ENCODE data around the gene ZBTB16. TPM values are rescaled to one million over a fixed set of nuclear protein-coding genes. Genes with fewer than 3 reads are reported as not detected.

Gene ZBTB16
- total RNA-seq = 10 to 100 TPM in 2 of 5 experiments, 1 to 10 TPM in 3; 3.0 to 22.1 (median 7.2) TPM
- 10 to 100 TPM in 1 of 2 donors, 1 to 10 TPM in 1; 3.0 to 15.4 TPM for polyA plus RNA-seq
- total RNA-seq = 11.0 reads per million, percentile 38 among the genes with 10 or more reads in this experiment

GRCh38 chr11:114059278-114059983 is at the start of gene ZBTB16:
ZBTB16 (plus strand) TSS chr11:114059711; CDS start chr11:114063301, 3,590 bp downstream.
- Histone ChIP-seq H3K9me3 (ENCODE audit: control insufficient read depth in 2 of 3, low read length in 3 of 3) (no peaks in the 10 kb centered on the region), H3K4me3 (ENCODE audit: low read length) (peak within 1 kb of the TSS; percentile 70), H3K27ac (ENCODE audit: low read depth, low read length) (peak within 1 kb of the TSS; percentile 14), H3K27me3 (ENCODE audit: control insufficient read depth in 2 of 2, insufficient read depth in 2 of 2, low read length in 2 of 2) (no peaks in the 10 kb centered on the region), H3K36me3 (ENCODE audit: control insufficient read depth in 2 of 3, insufficient read depth in 3 of 3, low read length in 3 of 3) (no peaks in the 10 kb centered on the region), H3K4me1 (ENCODE audit: control insufficient read depth in 2 of 2, insufficient read depth in 2 of 2, low read length in 2 of 2) (peaks cover 0 to 10% of the 10 kb centered on the region in 2 donors)
- H3K4me1 Mint-ChIP-seq = peaks cover 0 to 10% (median 7%) of the 10 kb centered on the region in 7 donors
- peaks cover 16 to 76% (median 24%) of the 10 kb centered on the region in 5 donors for H3K27me3 Mint-ChIP-seq
- peak within 1 kb of the TSS in 8 of 9 donors; percentile 21 to 81 (median 55) for H3K27ac Mint-ChIP-seq
- intact Hi-C loops (cut with micrococcal nuclease) = loop anchor here (1.0 to 10.0 kb wide), 12 partner anchors 23 to 380 kb away; partner anchors contain the start of genes C11orf71 (in 1 of the 2), RBM7 (in 1 of the 2) and REXO2 (in 1 of the 2)
- CTCF ChIA-PET = interaction anchor here (1.3 to 2.7 kb wide), 4 partner anchors 101 to 128 kb away, joined by 3 to 10 read pairs (median 6); no protein-coding TSS in a partner anchor
- POLR2A ChIA-PET = interaction anchor here (0.8 to 3.5 kb wide), 6 partner anchors 98 to 134 kb away, joined by 3 to 18 read pairs (median 4); no protein-coding TSS in a partner anchor
- H3K4me3 Mint-ChIP-seq = peak within 1 kb of the TSS; percentile 89 to 95 (median 92)
- H3K9me3 Mint-ChIP-seq = no peaks in the 10 kb centered on the region
- ATAC-seq (peak; percentile 74), DNase-seq (peak; percentile 37 to 72 (median 58))
- H3K36me3 Mint-ChIP-seq = peaks cover 0 to 1% (median 0%) of the 10 kb centered on the region in 5 donors

GRCh38 chr11:114010931-114011330 is 48.6 kb upstream of the ZBTB16 start:
- Histone ChIP-seq H3K4me3 (ENCODE audit: low read length) (no peak overlapping the region), H3K9me3 (ENCODE audit: control insufficient read depth in 2 of 3, low read length in 3 of 3) (no peaks in the 10 kb centered on the region), H3K27ac (ENCODE audit: low read depth, low read length) (no peak overlapping the region), H3K4me1 (ENCODE audit: control insufficient read depth in 2 of 2, insufficient read depth in 2 of 2, low read length in 2 of 2) (no peaks in the 10 kb centered on the region), H3K36me3 (ENCODE audit: control insufficient read depth in 2 of 3, insufficient read depth in 3 of 3, low read length in 3 of 3) (no peaks in the 10 kb centered on the region), H3K27me3 (ENCODE audit: control insufficient read depth in 2 of 2, insufficient read depth in 2 of 2, low read length in 2 of 2) (no peaks in the 10 kb centered on the region)
- peaks cover 0 to 4% (median 0%) of the 10 kb centered on the region in 11 donors for H3K9me3 Mint-ChIP-seq
- no peaks in the 10 kb centered on the region for H3K4me1 Mint-ChIP-seq
- ATAC-seq = no peak
- no peak for DNase-seq
- intact Hi-C loops (cut with micrococcal nuclease) = no loop called here
- no peak overlapping the region for H3K4me3 Mint-ChIP-seq
- CTCF ChIA-PET = no interaction called here
- POLR2A ChIA-PET = no interaction called here
- H3K36me3 Mint-ChIP-seq = no peaks in the 10 kb centered on the region
- peaks cover 0 to 15% (median 6%) of the 10 kb centered on the region in 5 donors for H3K27me3 Mint-ChIP-seq
- no peak overlapping the region for H3K27ac Mint-ChIP-seq

- H3K9me3 ChIP-seq (ENCODE audit: control insufficient read depth in 2 of 3, low read length in 3 of 3) = no peaks in the 10 kb centered on the region
- no peaks in the 10 kb centered on the region for H3K27me3 ChIP-seq (ENCODE audit: control insufficient read depth in 2 of 2, insufficient read depth in 2 of 2, low read length in 2 of 2)
- Mint-ChIP-seq H3K9me3 (peaks cover 0 to 4% (median 0%) of the 10 kb centered on the region in 11 donors), H3K27me3 (peaks cover 0 to 15% (median 6%) of the 10 kb centered on the region in 5 donors), H3K36me3 (no peaks in the 10 kb centered on the region), H3K4me3 (no peak overlapping the region), H3K4me1 (no peaks in the 10 kb centered on the region), H3K27ac (peak overlapping the region in 1 of 9 donors; percentile 3)
- H3K36me3 ChIP-seq (ENCODE audit: control insufficient read depth in 2 of 3, insufficient read depth in 3 of 3, low read length in 3 of 3) = no peaks in the 10 kb centered on the region
- DNase-seq (no peak), ATAC-seq (no peak)
- no peaks in the 10 kb centered on the region for H3K4me1 ChIP-seq (ENCODE audit: control insufficient read depth in 2 of 2, insufficient read depth in 2 of 2, low read length in 2 of 2)
- CTCF ChIA-PET = no interaction called here
- intact Hi-C loops (cut with micrococcal nuclease) = no loop called here
- no peak overlapping the region for H3K4me3 ChIP-seq (ENCODE audit: low read length)
- POLR2A ChIA-PET = no interaction called here
- H3K27ac ChIP-seq (ENCODE audit: low read depth, low read length) = no peak overlapping the region
These were observed 48.1 kb upstream of the ZBTB16 start for GRCh38 chr11:114011443-114011842.

GRCh38 chr11:114015117-114015516 is 44.4 kb upstream of the ZBTB16 start:
- no peak overlapping the region for H3K27ac Mint-ChIP-seq
- POLR2A ChIA-PET = no interaction called here
- DNase-seq (no peak), ATAC-seq (no peak)
- no peaks in the 10 kb centered on the region for H3K27me3 ChIP-seq (ENCODE audit: control insufficient read depth in 2 of 2, insufficient read depth in 2 of 2, low read length in 2 of 2)
- H3K4me1 ChIP-seq (ENCODE audit: control insufficient read depth in 2 of 2, insufficient read depth in 2 of 2, low read length in 2 of 2) = no peaks in the 10 kb centered on the region
- peaks cover 3 to 14% (median 6%) of the 10 kb centered on the region in 5 donors for H3K27me3 Mint-ChIP-seq
- H3K4me3 ChIP-seq (ENCODE audit: low read length) = no peak overlapping the region
- no peak overlapping the region for H3K27ac ChIP-seq (ENCODE audit: low read depth, low read length)
- H3K9me3 Mint-ChIP-seq = peaks cover 0 to 2% (median 0%) of the 10 kb centered on the region in 11 donors
- CTCF ChIA-PET = no interaction called here
- no peaks in the 10 kb centered on the region for H3K4me1 Mint-ChIP-seq
- no peaks in the 10 kb centered on the region for H3K36me3 Mint-ChIP-seq
- intact Hi-C loops (cut with micrococcal nuclease) = no loop called here
- H3K9me3 ChIP-seq (ENCODE audit: control insufficient read depth in 2 of 3, low read length in 3 of 3) = no peaks in the 10 kb centered on the region
- no peak overlapping the region for H3K4me3 Mint-ChIP-seq
- no peaks in the 10 kb centered on the region for H3K36me3 ChIP-seq (ENCODE audit: control insufficient read depth in 2 of 3, insufficient read depth in 3 of 3, low read length in 3 of 3)

GRCh38 chr11:114016986-114017385 is 42.5 kb upstream of the ZBTB16 start:
- Histone ChIP-seq H3K9me3 (ENCODE audit: control insufficient read depth in 2 of 3, low read length in 3 of 3) (no peaks in the 10 kb centered on the region), H3K4me1 (ENCODE audit: control insufficient read depth in 2 of 2, insufficient read depth in 2 of 2, low read length in 2 of 2) (no peaks in the 10 kb centered on the region), H3K36me3 (ENCODE audit: control insufficient read depth in 2 of 3, insufficient read depth in 3 of 3, low read length in 3 of 3) (no peaks in the 10 kb centered on the region), H3K27me3 (ENCODE audit: control insufficient read depth in 2 of 2, insufficient read depth in 2 of 2, low read length in 2 of 2) (no peaks in the 10 kb centered on the region), H3K27ac (ENCODE audit: low read depth, low read length) (no peak overlapping the region), H3K4me3 (ENCODE audit: low read length) (no peak overlapping the region)
- CTCF ChIA-PET = no interaction called here
- no peak for DNase-seq
- no peak for ATAC-seq
- no peaks in the 10 kb centered on the region for H3K9me3 Mint-ChIP-seq
- POLR2A ChIA-PET = no interaction called here
- intact Hi-C loops (cut with micrococcal nuclease) = no loop called here
- H3K4me1 Mint-ChIP-seq = no peaks in the 10 kb centered on the region
- H3K27ac Mint-ChIP-seq = no peak overlapping the region
- peaks cover 0 to 9% (median 4%) of the 10 kb centered on the region in 5 donors for H3K27me3 Mint-ChIP-seq
- H3K4me3 Mint-ChIP-seq = no peak overlapping the region
- H3K36me3 Mint-ChIP-seq = no peaks in the 10 kb centered on the region

- H3K27me3 Mint-ChIP-seq = peaks cover 0 to 3% (median 2%) of the 10 kb centered on the region in 5 donors
- intact Hi-C loops (cut with micrococcal nuclease) = no loop called here
- DNase-seq (no peak), ATAC-seq (no peak)
- H3K4me3 Mint-ChIP-seq = no peak overlapping the region
- no peaks in the 10 kb centered on the region for H3K9me3 Mint-ChIP-seq
- Histone ChIP-seq H3K36me3 (ENCODE audit: control insufficient read depth in 2 of 3, insufficient read depth in 3 of 3, low read length in 3 of 3) (no peaks in the 10 kb centered on the region), H3K9me3 (ENCODE audit: control insufficient read depth in 2 of 3, low read length in 3 of 3) (no peaks in the 10 kb centered on the region), H3K4me3 (ENCODE audit: low read length) (no peak overlapping the region), H3K27ac (ENCODE audit: low read depth, low read length) (no peak overlapping the region), H3K27me3 (ENCODE audit: control insufficient read depth in 2 of 2, insufficient read depth in 2 of 2, low read length in 2 of 2) (no peaks in the 10 kb centered on the region), H3K4me1 (ENCODE audit: control insufficient read depth in 2 of 2, insufficient read depth in 2 of 2, low read length in 2 of 2) (no peaks in the 10 kb centered on the region)
- no peak overlapping the region for H3K27ac Mint-ChIP-seq
- CTCF ChIA-PET = no interaction called here
- POLR2A ChIA-PET = no interaction called here
- no peaks in the 10 kb centered on the region for H3K36me3 Mint-ChIP-seq
- H3K4me1 Mint-ChIP-seq = no peaks in the 10 kb centered on the region
These were observed 41.8 kb upstream of the ZBTB16 start for GRCh38 chr11:114017723-114018122.

All from naive thymus-derived CD4-positive, alpha-beta T cell (primary cell).